Central memory CD8-positive, alpha-beta T cell (primary cell): ENCODE data around the gene TBX15.

Experiments
- ATAC-seq: fragments of 150-1000 bp; cut with Tn5 transposase; replicated peaks from 2 replicates; pipeline ENCODE4 v1.10.0; 2022; ENCODE audit warnings: mild to moderate bottlenecking, moderate FRiP score, moderate number of reproducible peaks; ENCODE audit not compliant: poor library complexity, severe bottlenecking; ENCODE audit errors: extremely low read depth
- DNase-seq, 2 donors: peaks; one replicate each; pipeline ENCODE4 v3.0.0; 2021; ENCODE audit warnings: low spot score in 2 of 2
- H3K27ac Mint-ChIP-seq: one replicate; pipeline ENCODE4 v1.8.0; 2022; ENCODE audit warnings: low read depth, mild to moderate bottlenecking, moderate library complexity, mixed read lengths
- H3K27me3 Mint-ChIP-seq: one replicate; pipeline ENCODE4 v1.8.0; 2022; ENCODE audit warnings: mixed read lengths
- H3K36me3 Mint-ChIP-seq: one replicate; pipeline ENCODE4 v1.8.0; 2022; ENCODE audit warnings: mild to moderate bottlenecking, moderate library complexity, mixed read lengths; ENCODE audit not compliant: insufficient read depth
- H3K4me1 Mint-ChIP-seq: one replicate; pipeline ENCODE4 v1.8.0; 2022; ENCODE audit warnings: mixed read lengths
- H3K4me3 Mint-ChIP-seq: one replicate; pipeline ENCODE4 v1.8.0; 2022; ENCODE audit warnings: mild to moderate bottlenecking, moderate library complexity, mixed read lengths
- H3K9me3 Mint-ChIP-seq: one replicate; pipeline ENCODE4 v1.8.0; 2022; ENCODE audit warnings: mixed read lengths

TBX15 gene

GRCh38 chr1:118937413-118938072 lies 50.6 kb downstream of the TBX15 start:
- Mint-ChIP-seq H3K36me3 (peaks cover 3% of the 10 kb centered on the region), H3K4me3 (no peak overlapping the region), H3K9me3 (peaks cover 5% of the 10 kb centered on the region), H3K27me3 (no peaks in the 10 kb centered on the region), H3K27ac (no peak overlapping the region), H3K4me1 (no peaks in the 10 kb centered on the region)
- DNase-seq (no peak), ATAC-seq (no peak)

GRCh38 chr1:118934706-118935105 lies 53.4 kb downstream of the TBX15 start:
- no peak overlapping the region for H3K4me3 Mint-ChIP-seq
- no peaks in the 10 kb centered on the region for H3K4me1 Mint-ChIP-seq
- peaks cover 3% of the 10 kb centered on the region for H3K36me3 Mint-ChIP-seq
- H3K27ac Mint-ChIP-seq: no peak overlapping the region
- ATAC-seq: no peak
- H3K27me3 Mint-ChIP-seq: peaks cover under 1% of the 10 kb centered on the region
- H3K9me3 Mint-ChIP-seq: peaks cover 6% of the 10 kb centered on the region
- no peak for DNase-seq

GRCh38 chr1:118933051-118933781 lies 54.9 kb downstream of the TBX15 start:
- ATAC-seq (no peak), DNase-seq (no peak)
- Mint-ChIP-seq H3K27ac (no peak overlapping the region), H3K27me3 (peaks cover 12% of the 10 kb centered on the region), H3K4me1 (no peaks in the 10 kb centered on the region), H3K9me3 (peaks cover 10% of the 10 kb centered on the region), H3K36me3 (no peaks in the 10 kb centered on the region), H3K4me3 (no peak overlapping the region)

- Mint-ChIP-seq H3K4me3 (no peak overlapping the region), H3K27ac (no peak overlapping the region), H3K4me1 (no peaks in the 10 kb centered on the region), H3K27me3 (peaks cover 12% of the 10 kb centered on the region), H3K9me3 (peaks cover 10% of the 10 kb centered on the region), H3K36me3 (no peaks in the 10 kb centered on the region)
- DNase-seq (no peak), ATAC-seq (no peak)
Observed at GRCh38 chr1:118931876-118932275, 56.3 kb downstream of the TBX15 start.

- Mint-ChIP-seq H3K27ac (no peak overlapping the region), H3K4me1 (no peaks in the 10 kb centered on the region), H3K4me3 (no peak overlapping the region), H3K9me3 (peaks cover 19% of the 10 kb centered on the region), H3K36me3 (no peaks in the 10 kb centered on the region), H3K27me3 (peaks cover 22% of the 10 kb centered on the region)
- ATAC-seq (no peak), DNase-seq (no peak)
Observed at GRCh38 chr1:118928739-118929554, 59.2 kb downstream of the TBX15 start.

- Mint-ChIP-seq H3K4me3 (no peak overlapping the region), H3K36me3 (no peaks in the 10 kb centered on the region), H3K9me3 (peaks cover 19% of the 10 kb centered on the region), H3K4me1 (no peaks in the 10 kb centered on the region), H3K27me3 (peaks cover 22% of the 10 kb centered on the region), H3K27ac (no peak overlapping the region)
- DNase-seq (no peak), ATAC-seq (no peak)
Observed at GRCh38 chr1:118927427-118928187, 60.5 kb downstream of the TBX15 start.

- Mint-ChIP-seq H3K4me1 (no peaks in the 10 kb centered on the region), H3K9me3 (peaks cover 19% of the 10 kb centered on the region), H3K4me3 (no peak overlapping the region), H3K36me3 (no peaks in the 10 kb centered on the region), H3K27me3 (peaks cover 22% of the 10 kb centered on the region), H3K27ac (no peak overlapping the region)
- no peak for DNase-seq
- ATAC-seq: no peak
Observed at GRCh38 chr1:118926261-118926660, 61.9 kb downstream of the TBX15 start.

- ATAC-seq: no peak
- H3K4me1 Mint-ChIP-seq: no peaks in the 10 kb centered on the region
- H3K4me3 Mint-ChIP-seq: no peak overlapping the region
- peaks cover 22% of the 10 kb centered on the region for H3K27me3 Mint-ChIP-seq
- no peak for DNase-seq
- no peak overlapping the region for H3K27ac Mint-ChIP-seq
- no peaks in the 10 kb centered on the region for H3K36me3 Mint-ChIP-seq
- H3K9me3 Mint-ChIP-seq: peaks cover 20% of the 10 kb centered on the region
Observed at GRCh38 chr1:118925651-118926050, 62.5 kb downstream of the TBX15 start.

GRCh38 chr1:118923319-118923718 lies 64.8 kb downstream of the TBX15 start:
- Mint-ChIP-seq H3K4me3 (no peak overlapping the region), H3K4me1 (no peaks in the 10 kb centered on the region), H3K9me3 (peaks cover 19% of the 10 kb centered on the region), H3K27ac (no peak overlapping the region), H3K36me3 (no peaks in the 10 kb centered on the region), H3K27me3 (peaks cover 20% of the 10 kb centered on the region)
- ATAC-seq (no peak), DNase-seq (no peak)

GRCh38 chr1:118921994-118922393 lies 66.1 kb downstream of the TBX15 start:
- peaks cover 20% of the 10 kb centered on the region for H3K27me3 Mint-ChIP-seq
- no peak for DNase-seq
- H3K4me3 Mint-ChIP-seq: no peak overlapping the region
- H3K27ac Mint-ChIP-seq: no peak overlapping the region
- no peak for ATAC-seq
- H3K4me1 Mint-ChIP-seq: no peaks in the 10 kb centered on the region
- peaks cover 19% of the 10 kb centered on the region for H3K9me3 Mint-ChIP-seq
- H3K36me3 Mint-ChIP-seq: no peaks in the 10 kb centered on the region

GRCh38 chr1:118920124-118920717 lies 67.9 kb downstream of the TBX15 start:
- no peaks in the 10 kb centered on the region for H3K36me3 Mint-ChIP-seq
- no peak overlapping the region for H3K4me3 Mint-ChIP-seq
- DNase-seq (no peak), ATAC-seq (no peak)
- H3K4me1 Mint-ChIP-seq: no peaks in the 10 kb centered on the region
- H3K27ac Mint-ChIP-seq: no peak overlapping the region
- peaks cover 10% of the 10 kb centered on the region for H3K9me3 Mint-ChIP-seq
- H3K27me3 Mint-ChIP-seq: peaks cover 10% of the 10 kb centered on the region

- ATAC-seq (no peak), DNase-seq (no peak)
- H3K36me3 Mint-ChIP-seq: no peaks in the 10 kb centered on the region
- H3K27me3 Mint-ChIP-seq: peaks cover 10% of the 10 kb centered on the region
- peaks cover 10% of the 10 kb centered on the region for H3K9me3 Mint-ChIP-seq
- no peaks in the 10 kb centered on the region for H3K4me1 Mint-ChIP-seq
- no peak overlapping the region for H3K4me3 Mint-ChIP-seq
- H3K27ac Mint-ChIP-seq: no peak overlapping the region
Observed at GRCh38 chr1:118918940-118919259, 69.2 kb downstream of the TBX15 start.
